K562 (cell line): Measurements from ENCODE around the gene KIF3A. TPM values are rescaled to one million over a fixed set of nuclear protein-coding genes. Genes with fewer than 3 reads are reported as not detected.

ENCODE experiments used
- ATAC-seq: fragments of 200-7000 bp; cut with Tn5 transposase; 3 replicates; pipeline ENCODE4 v1.9.1; 2020; ENCODE audit warnings: moderate library complexity
- BruUV-seq: library from RNA; stranded (reverse); fragments of 400-500 nt; replicated peaks from 2 replicates; lab custom pipeline; 2021; lab: Mats Ljungman, UMichigan
- CTCF ChIA-PET: fragments of 300-600 bp; formaldehyde crosslinking; extraction: SDS; loops from one replicate; lab custom pipeline; 2021; ENCODE audit warnings: low intra/inter-chr PET ratio; lab: Yijun Ruan, JAX
- POLR2A ChIA-PET: fragments of 300-600, 350-650 bp; sonication (Branson Sonifier 250); formaldehyde crosslinking; extraction: SDS; loops from one replicate; lab custom pipeline; 2021; ENCODE audit warnings: antibody characterized with exemption, inconsistent platforms; lab: Yijun Ruan, JAX
- DNase-seq, 4 experiments: peaks; one replicate each; pipeline versions ENCODE4 v3.0.0 to v3.0.0-alpha.2; 2011 to 2018; ENCODE audit warnings: low spot score in 3 of 4, mixed read lengths in 3 of 4; ENCODE audit errors: extremely low read depth in 1 of 4
- FAIRE-seq: peaks from 2 replicates; lab custom pipeline; 2011; peaks lifted over from hg19 to GRCh38; lab: Jason Lieb, UNC
- H2AFZ ChIP-seq: 2 replicates; pipeline ENCODE4 v1.6.0; 2011; ENCODE audit warnings: low read depth, low read length, control low read depth, inconsistent platforms
- H3K27ac ChIP-seq: fragments of 200-600 bp; 3 replicates; pipeline ENCODE4 v1.8.0; 2011; ENCODE audit warnings: low read depth, mild to moderate bottlenecking, control low read depth, inconsistent platforms, low read length, moderate library complexity, mixed read lengths; ENCODE audit errors: extremely low read depth
- H3K27me3 ChIP-seq, 2 experiments: fragments of 300-600 bp in 1 of 2; 2 replicates in 1 of 2; 3 replicates in 1 of 2; pipeline versions ENCODE4 v1.6.0 to v1.8.0; 2011; ENCODE audit warnings: inconsistent platforms in 2 of 2, low read length in 2 of 2, mild to moderate bottlenecking in 1 of 2, mixed read lengths in 1 of 2, moderate library complexity in 1 of 2; ENCODE audit not compliant: control insufficient read depth in 2 of 2, insufficient read depth in 2 of 2
- H3K36me3 ChIP-seq: fragments of 300-600 bp; 3 replicates; pipeline ENCODE4 v1.8.0; 2011; ENCODE audit warnings: mild to moderate bottlenecking, low read length, inconsistent platforms; ENCODE audit not compliant: control insufficient read depth, insufficient read depth
- H3K4me1 ChIP-seq, 2 experiments: fragments of 200-600 bp in 1 of 2; replicated peaks in 1 of 2; 2 replicates in 1 of 2; 3 replicates in 1 of 2; pipeline versions ENCODE4 v1.5.1 to v1.8.0; 2011; ENCODE audit warnings: inconsistent platforms in 2 of 2, low read length in 2 of 2, mild to moderate bottlenecking in 1 of 2, mixed read lengths in 1 of 2, moderate library complexity in 1 of 2; ENCODE audit not compliant: control insufficient read depth in 2 of 2, insufficient read depth in 2 of 2
- H3K4me2 ChIP-seq: 2 replicates; pipeline ENCODE4 v1.6.1; 2011; ENCODE audit warnings: low read length, control low read depth, inconsistent platforms, mixed read lengths; ENCODE audit not compliant: insufficient read depth
- H3K4me3 ChIP-seq: fragments of 200-600 bp; sonication (generic), shearing (Covaris generic); 2 replicates; pipeline ENCODE4 v1.5.1; 2016; ENCODE audit warnings: control low read depth, inconsistent platforms
- H3K79me2 ChIP-seq: fragments of 200-600 bp; 3 replicates; pipeline ENCODE4 v1.8.0; 2011; ENCODE audit warnings: low read length, inconsistent platforms; ENCODE audit not compliant: control insufficient read depth, insufficient read depth
- H3K9ac ChIP-seq, 2 experiments: 2 replicates each; pipeline versions ENCODE4 v1.6.0 to v1.6.1; 2011; ENCODE audit warnings: low read depth in 2 of 2, low read length in 2 of 2, control low read depth in 1 of 2, inconsistent platforms in 1 of 2, mild to moderate bottlenecking in 1 of 2, mixed read lengths in 1 of 2; ENCODE audit not compliant: insufficient read depth in 1 of 2
- H3K9me1 ChIP-seq: one replicate; pipeline ENCODE4 v1.6.0; 2011; ENCODE audit warnings: inconsistent platforms, mild to moderate bottlenecking, low read length, moderate library complexity; ENCODE audit not compliant: control insufficient read depth, insufficient read depth
- H3K9me3 ChIP-seq: replicated peaks from 2 replicates; pipeline ENCODE4 v1.5.1; 2011; ENCODE audit warnings: low read depth, low read length, inconsistent platforms; ENCODE audit not compliant: control insufficient read depth, insufficient read depth
- H4K20me1 ChIP-seq: replicated peaks from 2 replicates; pipeline ENCODE4 v1.6.1; 2011; ENCODE audit warnings: low read length, inconsistent platforms, mixed read lengths; ENCODE audit not compliant: control insufficient read depth, insufficient read depth
- CBX8 ChIP-seq: fragments of 200-600 bp; sonication (generic); IDR thresholded peaks from 2 replicates; pipeline ENCODE4 v1.6.1; 2012; ENCODE audit warnings: borderline replicate concordance, mixed run types, low read depth, mild to moderate bottlenecking, moderate library complexity, mixed read lengths, low read length, control low read depth, inconsistent platforms; ENCODE audit not compliant: poor library complexity, severe bottlenecking; ENCODE audit errors: extremely low read depth
- POLR2G ChIP-seq: fragments of 200-400 bp; formaldehyde crosslinking; IDR thresholded peaks from 2 replicates; pipeline ENCODE4 v1.6.1; 2017; ENCODE audit warnings: low read depth, mild to moderate bottlenecking, antibody characterized with exemption, low read length, moderate library complexity
- RBM22 ChIP-seq: fragments of 200-400 bp; formaldehyde crosslinking; IDR thresholded peaks from 2 replicates; pipeline ENCODE4 v1.6.1; 2018; ENCODE audit warnings: low read length, low read depth; ENCODE audit not compliant: poor library complexity, severe bottlenecking
- ZNF175 ChIP-seq: fragments of 200-800 bp; sonication (Bioruptor generic); IDR thresholded peaks from 2 replicates; pipeline ENCODE4 v1.6.1; 2016; ENCODE audit warnings: low read depth, mild to moderate bottlenecking, missing genetic modification characterization, missing compliant biosample characterization
- WGBS: fragments of 100-300 bp; shearing (Covaris generic); methylation state at CpG from one replicate; pipeline ENCODE4 v1.1.6; 2016; ENCODE audit warnings: low coverage, mixed read lengths; ENCODE audit not compliant: insufficient coverage; ENCODE audit errors: missing lambda C conversion rate; 5-methylcytosine and 5-hydroxymethylcytosine counted together
- in situ Hi-C: fragments of 300-500 bp; cut with MboI; formaldehyde crosslinking; loops from 4 replicates; pipeline ENCODE4 v1.15.0; 2018; ENCODE audit warnings: inconsistent platforms, mixed read lengths
- intact Hi-C: fragments of 100-400 bp; cut with micrococcal nuclease; formaldehyde crosslinking; loops from 2 replicates; pipeline ENCODE4 v1.14.2; 2022
- polyA plus RNA-seq, 8 experiments: library from polyadenylated mRNA; depleted of rRNA in 4 of 8; stranded (reverse) in 5 of 8; unstranded in 3 of 8; fragments of >200 nt; fragmentation: Nextera tagmentation in 2 of 8; fragmentation: Illumina TruSeq in 1 of 8; extraction: Ambion mirVana in 2 of 8; extraction: Trizol in 1 of 8; gene quantifications; 2 replicates each; pipeline versions ENCODE4 v1.2.1 to v1.2.3, GENCODE V29; 2011 to 2014; ENCODE audit warnings: inconsistent platforms in 1 of 8, missing spikeins in 1 of 8
- total RNA-seq, 7 experiments: library from RNA; depleted of rRNA in 6 of 7; stranded (reverse); fragments of >200 nt in 6 of 7; fragmentation: Illumina TruSeq in 2 of 7; extraction: Trizol in 2 of 7; gene quantifications; 2 replicates each; pipeline versions ENCODE4 v1.2.1 to v1.2.3, GENCODE V29; 2011 to 2021; ENCODE audit warnings: low replicate concordance in 1 of 7

KIF3A gene
- total and polyA plus RNA-seq, 9 of the 15 experiments (the other 6 are each of a cell fraction or from before 2014, with no cell fraction given), result 1.5 to 7.8 (median 6.0) TPM

DNA sequence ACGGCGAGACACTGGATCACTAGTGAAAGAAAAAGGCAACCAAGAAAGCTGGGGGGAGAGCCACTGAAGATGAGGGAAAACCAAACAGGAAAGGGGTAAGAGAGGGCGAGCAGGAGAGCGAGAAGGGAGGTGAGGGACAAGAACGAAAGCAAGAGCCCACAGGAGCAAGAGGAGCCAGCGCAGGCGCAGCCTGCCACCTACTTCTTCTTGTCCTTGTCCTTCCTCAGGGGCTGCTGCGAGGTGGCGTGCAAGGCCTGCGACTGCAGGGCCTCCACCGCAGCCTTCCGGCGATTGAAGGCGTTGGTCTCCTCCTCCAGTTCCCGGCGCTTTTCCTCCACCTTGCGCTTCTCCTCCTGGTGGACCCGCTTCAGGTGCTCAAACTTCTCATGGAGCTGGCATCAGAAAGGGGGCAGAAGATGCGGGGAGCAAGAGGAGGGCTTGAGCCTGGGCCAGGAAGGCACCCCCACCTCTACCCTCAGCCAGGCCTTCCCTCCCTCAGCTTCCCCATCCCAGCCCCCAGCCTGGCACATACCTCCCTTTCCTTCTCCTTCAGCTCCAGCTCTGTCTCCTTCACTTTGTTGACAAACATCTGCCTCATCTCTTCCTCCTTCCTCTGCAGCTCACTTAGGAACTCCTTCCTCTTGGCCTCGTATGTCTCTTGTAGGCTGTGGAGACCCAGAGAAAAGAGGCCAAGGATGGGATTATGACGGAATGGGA, 23.4 kb upstream of the KIF3A start:
- TSS peak; percentile 26 for BruUV-seq

GRCh38 chr5:132760049-132760420, 22.7 kb upstream of the KIF3A start:
- H4K20me1 ChIP-seq, result no peaks in the 10 kb centered on the region
- no peak for ATAC-seq

More for the DNA sequence above, 23.4 kb upstream of the KIF3A start:
- in situ Hi-C loops, result no loop called here
- intact Hi-C loops, result no loop called here
- WGBS, result 86% methylated on average over 14 of the region's 21 CpGs
- no peak overlapping the region for H3K9ac ChIP-seq
- H3K9me3 ChIP-seq, result no peaks in the 10 kb centered on the region
- H3K27me3 ChIP-seq, result no peaks in the 10 kb centered on the region
- ATAC-seq, result no peak
- H4K20me1 ChIP-seq, result no peaks in the 10 kb centered on the region
- POLR2A ChIA-PET, result interaction anchor here (0.6 to 1.7 kb wide), 6 partner anchors 10 to 94 kb away, joined by 3 to 8 read pairs (median 5); no protein-coding TSS in a partner anchor
- TF ChIP-seq RBM22 (peak; percentile 5), POLR2G (peak; percentile 26; the same call in 1 of the 2 replicates), CBX8 (no peak)
- no peak for FAIRE-seq
- no peaks in the 10 kb centered on the region for H3K79me2 ChIP-seq
- CTCF ChIA-PET, result no interaction called here
- peaks cover 0 to 7% of the 10 kb centered on the region in 2 experiments; a peak in 1 of 5 replicates for H3K4me1 ChIP-seq
- no peak overlapping the region for H3K4me2 ChIP-seq
- H3K27ac ChIP-seq, result no peak overlapping the region
- no peaks in the 10 kb centered on the region for H3K9me1 ChIP-seq
- no peak overlapping the region for H3K4me3 ChIP-seq
- peaks cover 94% of the 10 kb centered on the region for H3K36me3 ChIP-seq
- no peak for DNase-seq
- no peak overlapping the region for H2AFZ ChIP-seq

More at GRCh38 chr5:132760049-132760420, 22.7 kb upstream of the KIF3A start:
- Histone ChIP-seq H3K4me2 (no peak overlapping the region), H3K4me1 (peaks cover 0 to 3% of the 10 kb centered on the region in 2 experiments; a peak in 2 of 5 replicates), H3K79me2 (no peaks in the 10 kb centered on the region), H3K4me3 (no peak overlapping the region), H3K9ac (peak overlapping the region in 1 of 2 experiments; percentile 39; a peak in 1 of 4 replicates), H3K27ac (no peak overlapping the region), H3K27me3 (no peaks in the 10 kb centered on the region), H3K9me3 (no peaks in the 10 kb centered on the region), H2AFZ (no peak overlapping the region), H3K9me1 (no peaks in the 10 kb centered on the region), H3K36me3 (peaks cover 87% of the 10 kb centered on the region)
- TF ChIP-seq POLR2G (0 out of 2 replicates have a peak, but pooled peaks have one; percentile 19), RBM22 (peak; percentile 4), ZNF175 (CRISPR knock-in tag) (no peak)
- POLR2A ChIA-PET, result interaction anchor here (0.7 to 1.7 kb wide), 3 partner anchors 10 to 69 kb away, joined by 3 to 5 read pairs (median 5); no protein-coding TSS in a partner anchor
- CTCF ChIA-PET, result no interaction called here
- no peak for DNase-seq
- no peak for FAIRE-seq
- in situ Hi-C loops, result no loop called here
- no TSS peak for BruUV-seq
- intact Hi-C loops, result no loop called here
- 92% methylated on average over 10 of the region's 12 CpGs for WGBS
